ENCODE data around the gene CCR5AS.

The CCR5AS gene

GRCh38 chr3:46399098-46399497, 7.8 kb downstream of the CCR5AS start:
- Mint-ChIP-seq H3K27ac (no peak overlapping the region), H3K27me3 (ENCODE audit: insufficient read depth) (peaks cover 22% of the 10 kb centered on the region)
- no peak for TF ChIP-seq CTCF (IDR thresholded peaks at IDR 0.05)

GRCh38 chr3:46398186-46398955, 8.5 kb downstream of the CCR5AS start:
- no peak overlapping the region for H3K4me3 Mint-ChIP-seq
- peaks cover 4% of the 10 kb centered on the region; the same call in 1 of the 2 replicates for H3K9me3 Mint-ChIP-seq
- no peak overlapping the region for H3K27ac Mint-ChIP-seq
- TF ChIP-seq CTCF (IDR thresholded peaks at IDR 0.05), result no peak
- H3K4me1 Mint-ChIP-seq (ENCODE audit: low read depth), result peaks cover 9% of the 10 kb centered on the region
- DNase-seq, result no peak
- no peaks in the 10 kb centered on the region for H3K36me3 Mint-ChIP-seq (ENCODE audit: low read depth)
- H3K27me3 Mint-ChIP-seq (ENCODE audit: insufficient read depth), result peaks cover 15% of the 10 kb centered on the region

More at GRCh38 chr3:46399098-46399497, 7.8 kb downstream of the CCR5AS start:
- no peak for DNase-seq
- Mint-ChIP-seq H3K4me3 (no peak overlapping the region), H3K4me1 (ENCODE audit: low read depth) (peaks cover 9% of the 10 kb centered on the region), H3K9me3 (peaks cover 4% of the 10 kb centered on the region; the same call in 1 of the 2 replicates), H3K36me3 (ENCODE audit: low read depth) (no peaks in the 10 kb centered on the region)

GRCh38 chr3:46397111-46397510, 9.8 kb downstream of the CCR5AS start:
- H3K36me3 Mint-ChIP-seq (ENCODE audit: low read depth), result no peaks in the 10 kb centered on the region
- H3K27me3 Mint-ChIP-seq (ENCODE audit: insufficient read depth), result peaks cover 20% of the 10 kb centered on the region
- no peak overlapping the region for H3K27ac Mint-ChIP-seq
- H3K4me1 Mint-ChIP-seq (ENCODE audit: low read depth), result peaks cover 9% of the 10 kb centered on the region
- no peaks in the 10 kb centered on the region for H3K9me3 Mint-ChIP-seq
- TF ChIP-seq CTCF (IDR thresholded peaks at IDR 0.05), result no peak
- H3K4me3 Mint-ChIP-seq, result no peak overlapping the region
- no peak for DNase-seq

- no peak for DNase-seq
- H3K36me3 Mint-ChIP-seq (ENCODE audit: low read depth), result no peaks in the 10 kb centered on the region
- TF ChIP-seq CTCF (IDR thresholded peaks at IDR 0.05), result no peak
- H3K27ac Mint-ChIP-seq, result no peak overlapping the region
- no peak overlapping the region for H3K4me3 Mint-ChIP-seq
- H3K4me1 Mint-ChIP-seq (ENCODE audit: low read depth), result peaks cover 9% of the 10 kb centered on the region
- peaks cover 20% of the 10 kb centered on the region for H3K27me3 Mint-ChIP-seq (ENCODE audit: insufficient read depth)
- no peaks in the 10 kb centered on the region for H3K9me3 Mint-ChIP-seq
Observed at GRCh38 chr3:46395766-46396530, 10.9 kb downstream of the CCR5AS start.

GRCh38 chr3:46395210-46395661, 11.6 kb downstream of the CCR5AS start:
- Mint-ChIP-seq H3K4me3 (no peak overlapping the region), H3K36me3 (ENCODE audit: low read depth) (no peaks in the 10 kb centered on the region), H3K27ac (no peak overlapping the region), H3K27me3 (ENCODE audit: insufficient read depth) (peaks cover 20% of the 10 kb centered on the region), H3K9me3 (no peaks in the 10 kb centered on the region), H3K4me1 (ENCODE audit: low read depth) (peaks cover 9% of the 10 kb centered on the region)
- no peak for DNase-seq
- no peak; the same call in 1 of the 2 replicates for TF ChIP-seq CTCF (IDR thresholded peaks at IDR 0.05)

Measured in HFFc6 (cell line).